Measurements from ENCODE around the gene INS.

GRCh38 chr11:2208691-2209369 lies 47.8 kb upstream of the INS start:
- TF ChIP-seq CTCF (IDR thresholded peaks at IDR 0.05) (peak in 5 of 6 experiments; percentile 44 to 74 (median 59)), POLR2A (IDR thresholded peaks at IDR 0.05) (no peak)

Data from thyroid gland (tissue), 4 donors.